Calu3 (cell line): Measurements from ENCODE around the gene ADAMTS20. TPM values are rescaled to one million over a fixed set of nuclear protein-coding genes. Genes with fewer than 3 reads are reported as not detected.
"Not testable (repeated sequence)": the region's sequence is repeated elsewhere in the genome, so short reads cannot be mapped to it uniquely, and the experiment has no call there.

Source experiments
- BruUV-seq: library from RNA; stranded (reverse); fragments of 400-500 nt; replicated peaks from 2 replicates; lab custom pipeline; 2021; lab: Mats Ljungman, UMichigan
- CTCF ChIA-PET: fragments of 300-600 bp; sonication (Branson Sonifier 250); formaldehyde crosslinking; loops from one replicate; lab custom pipeline; 2022; ENCODE audit warnings: antibody characterized with exemption; lab: Charles Lee
- DNase-seq: peaks from one replicate; pipeline ENCODE4 v3.0.0; 2022
- H3K27ac Mint-ChIP-seq: one replicate; pipeline ENCODE4 v1.8.0; 2022; ENCODE audit warnings: mixed read lengths; ENCODE audit not compliant: unreplicated experiment
- H3K27me3 Mint-ChIP-seq: one replicate; pipeline ENCODE4 v1.8.0; 2022; ENCODE audit warnings: mixed read lengths; ENCODE audit not compliant: unreplicated experiment
- H3K36me3 Mint-ChIP-seq: one replicate; pipeline ENCODE4 v1.8.0; 2022; ENCODE audit warnings: mild to moderate bottlenecking, moderate library complexity, mixed read lengths; ENCODE audit not compliant: insufficient read depth, unreplicated experiment
- H3K4me1 Mint-ChIP-seq: one replicate; pipeline ENCODE4 v1.8.0; 2022; ENCODE audit warnings: mild to moderate bottlenecking, low read depth, mixed read lengths; ENCODE audit not compliant: unreplicated experiment
- H3K4me3 Mint-ChIP-seq: one replicate; pipeline ENCODE4 v1.8.0; 2022; ENCODE audit warnings: mild to moderate bottlenecking, low read depth, moderate library complexity, mixed read lengths; ENCODE audit not compliant: unreplicated experiment
- H3K9me3 Mint-ChIP-seq: one replicate; pipeline ENCODE4 v1.8.0; 2022; ENCODE audit warnings: low read depth, mixed read lengths; ENCODE audit not compliant: unreplicated experiment
- intact Hi-C: fragments of 100-400 bp; cut with micrococcal nuclease; formaldehyde crosslinking; loops from one replicate; pipeline ENCODE4 v1.10.0; 2022; ENCODE audit not compliant: unreplicated experiment
- total RNA-seq: library from RNA; stranded (reverse); gene quantifications from 2 replicates; pipeline ENCODE4 v1.2.3, GENCODE V29; 2022
- TF ChIP-seq, protein P1 (sequence below): fragments of 200-600 bp; IDR thresholded peaks from one replicate; pipeline ENCODE4 v1.8.0; 2022; ENCODE audit warnings: antibody characterized with exemption; ENCODE audit not compliant: unreplicated experiment

The ADAMTS20 gene
- total RNA-seq, 1 experiment from 2014 or later, result not detected

DNA sequence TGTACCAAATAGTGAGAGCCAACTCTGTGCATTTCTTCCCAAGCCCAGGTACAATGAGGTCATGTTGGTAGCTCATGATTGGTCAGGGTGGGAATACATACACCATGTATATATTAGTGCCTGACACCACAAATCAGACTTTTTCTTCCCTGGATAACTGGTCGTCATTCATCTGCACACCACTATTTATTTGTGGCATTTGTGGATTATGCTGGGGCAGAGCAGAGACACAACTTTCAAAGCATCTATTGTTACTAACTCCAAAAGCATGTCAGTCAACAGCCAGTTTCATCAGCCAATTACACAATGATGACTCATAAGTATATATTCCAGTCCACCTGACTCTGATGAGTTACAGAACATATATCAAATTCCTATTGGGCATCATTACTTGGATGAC is 181.7 kb downstream of the ADAMTS20 start:
- DNase-seq, result peak; percentile 10
- H3K4me3 Mint-ChIP-seq, result no peak overlapping the region
- H3K27ac Mint-ChIP-seq, result no peak overlapping the region
- no peaks in the 10 kb centered on the region for H3K9me3 Mint-ChIP-seq
- intact Hi-C loops, result no loop called here
- no peaks in the 10 kb centered on the region for H3K27me3 Mint-ChIP-seq
- no TSS peak for BruUV-seq
- H3K4me1 Mint-ChIP-seq, result no peaks in the 10 kb centered on the region
- CTCF ChIA-PET, result no interaction called here
- no peaks in the 10 kb centered on the region for H3K36me3 Mint-ChIP-seq
- TF ChIP-seq, protein P1, sequence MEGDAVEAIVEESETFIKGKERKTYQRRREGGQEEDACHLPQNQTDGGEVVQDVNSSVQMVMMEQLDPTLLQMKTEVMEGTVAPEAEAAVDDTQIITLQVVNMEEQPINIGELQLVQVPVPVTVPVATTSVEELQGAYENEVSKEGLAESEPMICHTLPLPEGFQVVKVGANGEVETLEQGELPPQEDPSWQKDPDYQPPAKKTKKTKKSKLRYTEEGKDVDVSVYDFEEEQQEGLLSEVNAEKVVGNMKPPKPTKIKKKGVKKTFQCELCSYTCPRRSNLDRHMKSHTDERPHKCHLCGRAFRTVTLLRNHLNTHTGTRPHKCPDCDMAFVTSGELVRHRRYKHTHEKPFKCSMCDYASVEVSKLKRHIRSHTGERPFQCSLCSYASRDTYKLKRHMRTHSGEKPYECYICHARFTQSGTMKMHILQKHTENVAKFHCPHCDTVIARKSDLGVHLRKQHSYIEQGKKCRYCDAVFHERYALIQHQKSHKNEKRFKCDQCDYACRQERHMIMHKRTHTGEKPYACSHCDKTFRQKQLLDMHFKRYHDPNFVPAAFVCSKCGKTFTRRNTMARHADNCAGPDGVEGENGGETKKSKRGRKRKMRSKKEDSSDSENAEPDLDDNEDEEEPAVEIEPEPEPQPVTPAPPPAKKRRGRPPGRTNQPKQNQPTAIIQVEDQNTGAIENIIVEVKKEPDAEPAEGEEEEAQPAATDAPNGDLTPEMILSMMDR, result no peak

DNA sequence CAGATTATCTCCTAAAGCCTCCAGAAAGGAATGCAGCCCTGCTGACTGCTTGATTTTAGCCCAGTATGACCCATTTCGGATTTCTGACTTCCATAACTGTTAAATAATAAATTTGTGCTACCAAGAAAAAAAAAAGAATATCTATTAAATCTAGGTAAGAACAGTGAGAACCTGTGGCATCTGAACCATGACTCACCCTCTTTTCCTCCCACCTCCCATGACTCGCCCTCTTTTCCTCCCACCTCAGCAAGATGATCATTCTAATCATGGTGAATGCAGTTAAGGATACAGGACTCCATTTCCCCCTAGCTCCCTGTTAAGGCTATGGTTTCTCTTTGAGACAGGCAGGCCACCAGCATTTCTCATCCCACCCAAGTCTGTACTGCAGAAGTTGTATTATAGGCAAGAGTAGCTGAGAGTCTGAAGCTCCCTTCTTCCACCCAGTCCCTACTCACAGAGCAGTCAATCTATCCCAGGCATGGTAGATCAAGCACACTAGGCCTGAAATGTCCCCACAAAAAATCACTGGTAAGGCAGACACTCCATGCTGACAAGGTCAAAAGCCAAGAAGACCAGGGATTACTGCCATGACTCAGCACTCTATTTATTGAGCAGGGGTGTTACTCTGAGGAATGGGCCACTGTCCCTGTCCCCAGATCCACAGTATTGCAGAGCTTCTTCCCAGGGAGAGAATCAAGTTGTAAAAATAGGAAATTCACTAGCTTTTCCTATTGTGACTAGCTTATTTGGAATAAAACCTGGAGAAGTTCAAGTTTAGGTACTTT is 188.9 kb downstream of the ADAMTS20 start:
- no peak overlapping the region for H3K4me3 Mint-ChIP-seq
- CTCF ChIA-PET, result interaction anchor here (0.6 kb wide), 1 partner anchor 25 kb away, joined by 3 read pairs; no protein-coding TSS in a partner anchor
- intact Hi-C loops, result no loop called here
- H3K4me1 Mint-ChIP-seq, result no peaks in the 10 kb centered on the region
- peaks cover 5% of the 10 kb centered on the region for H3K9me3 Mint-ChIP-seq
- H3K27ac Mint-ChIP-seq, result no peak overlapping the region
- TF ChIP-seq, protein P1, result no peak
- BruUV-seq, result no TSS peak
- peak; percentile 6 for DNase-seq
- H3K27me3 Mint-ChIP-seq, result no peaks in the 10 kb centered on the region
- no peaks in the 10 kb centered on the region for H3K36me3 Mint-ChIP-seq

DNA sequence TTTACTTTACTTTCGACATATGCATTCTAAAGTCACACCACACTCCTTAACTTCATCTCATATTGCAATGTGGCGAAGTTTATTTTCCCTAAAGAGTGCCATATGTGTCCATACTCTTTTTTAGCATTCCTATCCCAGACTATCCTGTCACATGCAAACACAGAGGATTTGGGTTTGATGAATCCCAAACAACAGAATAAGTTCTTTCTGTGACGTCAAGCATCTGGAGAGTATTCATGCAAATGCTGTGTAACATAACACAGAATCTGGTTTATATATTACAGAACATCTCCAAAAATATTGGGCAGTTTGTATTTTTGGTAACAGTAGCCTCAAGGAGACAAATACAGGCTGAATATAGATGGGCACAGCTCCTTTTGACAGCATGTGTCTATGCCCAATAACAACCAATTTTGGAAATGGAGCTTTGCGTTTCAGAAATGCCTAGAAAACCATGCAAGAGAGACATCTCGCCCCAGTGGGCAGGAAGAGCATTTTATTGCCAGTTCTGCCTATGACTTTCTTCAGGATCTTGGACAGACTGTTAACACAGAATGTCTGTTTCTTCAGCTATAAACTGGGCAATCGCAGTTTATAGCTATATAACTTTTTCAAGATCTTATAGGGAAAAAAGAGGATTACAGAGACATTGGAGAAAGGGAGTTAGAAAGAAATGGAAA is 190.8 kb downstream of the ADAMTS20 start:
- TF ChIP-seq, protein P1, result no peak
- no peaks in the 10 kb centered on the region for H3K36me3 Mint-ChIP-seq
- intact Hi-C loops, result no loop called here
- no peak overlapping the region for H3K27ac Mint-ChIP-seq
- H3K9me3 Mint-ChIP-seq, result peaks cover 5% of the 10 kb centered on the region
- BruUV-seq, result no TSS peak
- CTCF ChIA-PET, result no interaction called here
- H3K4me1 Mint-ChIP-seq, result no peaks in the 10 kb centered on the region
- no peak for DNase-seq
- H3K4me3 Mint-ChIP-seq, result no peak overlapping the region
- no peaks in the 10 kb centered on the region for H3K27me3 Mint-ChIP-seq

DNA sequence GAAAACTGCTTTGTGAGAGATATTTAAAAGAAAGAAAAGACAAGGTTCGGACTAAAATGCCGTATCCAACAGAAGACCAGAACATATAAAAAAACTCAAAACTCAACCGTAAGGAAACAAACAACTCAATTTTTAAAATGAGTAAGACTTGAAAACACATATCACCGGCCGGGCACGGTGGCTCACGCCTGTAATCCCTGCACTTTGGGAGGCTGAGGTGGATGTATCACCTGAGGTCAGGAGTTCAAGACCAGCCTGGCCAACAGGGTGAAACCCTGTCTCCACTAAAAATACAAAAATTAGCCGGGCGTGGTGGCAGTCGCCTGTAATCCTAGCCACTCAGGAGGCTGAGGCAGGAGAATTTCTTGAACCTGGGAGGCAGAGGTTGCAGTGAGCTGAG is 192.0 kb downstream of the ADAMTS20 start:
- intact Hi-C loops, H3K36me3 Mint-ChIP-seq, H3K4me3 Mint-ChIP-seq, BruUV-seq, CTCF ChIA-PET, H3K27ac Mint-ChIP-seq, H3K4me1 Mint-ChIP-seq, DNase-seq, H3K9me3 Mint-ChIP-seq, H3K27me3 Mint-ChIP-seq: not testable (repeated sequence)
